Tongue (tissue), 2 donors: ENCODE results near the gene SLC22A13. TPM values are rescaled to one million over a fixed set of nuclear protein-coding genes. Genes with fewer than 3 reads are reported as not detected.
"Not testable (repeated sequence)": the region's sequence is repeated elsewhere in the genome, so short reads cannot be mapped to it uniquely, and the experiment has no call there.

Experiments used
- DNase-seq: peaks from one replicate; pipeline ENCODE4 v3.0.0-alpha.2; 2015
- total RNA-seq: library from RNA; depleted of rRNA; stranded (reverse); fragments of >200 nt; gene quantifications from one replicate; pipeline ENCODE4 v1.2.3, GENCODE V29; 2014

Gene SLC22A13
- total RNA-seq, 1 donor from 2014 or later, result 0.51 TPM

DNA sequence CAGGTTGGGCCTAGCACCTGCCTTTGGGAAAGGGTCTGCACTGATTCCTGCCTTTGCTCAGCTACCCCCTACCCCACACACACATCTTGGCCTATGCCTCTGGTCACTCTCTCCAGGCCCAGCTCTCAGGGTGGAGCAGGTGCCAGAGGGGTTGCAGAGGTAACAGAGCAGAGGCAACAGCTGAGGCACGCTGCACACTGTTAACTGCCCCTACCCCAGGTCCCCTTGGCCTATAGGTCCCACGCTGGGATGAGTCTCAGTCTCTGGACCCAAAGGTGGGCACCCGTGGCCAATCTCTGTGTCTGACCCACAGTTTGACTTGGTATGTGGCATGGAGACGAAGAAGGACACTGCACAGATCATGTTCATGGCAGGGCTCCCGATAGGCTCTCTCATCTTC lies 41.3 kb downstream of the SLC22A13 start:
- DNase-seq, result no peak

DNA sequence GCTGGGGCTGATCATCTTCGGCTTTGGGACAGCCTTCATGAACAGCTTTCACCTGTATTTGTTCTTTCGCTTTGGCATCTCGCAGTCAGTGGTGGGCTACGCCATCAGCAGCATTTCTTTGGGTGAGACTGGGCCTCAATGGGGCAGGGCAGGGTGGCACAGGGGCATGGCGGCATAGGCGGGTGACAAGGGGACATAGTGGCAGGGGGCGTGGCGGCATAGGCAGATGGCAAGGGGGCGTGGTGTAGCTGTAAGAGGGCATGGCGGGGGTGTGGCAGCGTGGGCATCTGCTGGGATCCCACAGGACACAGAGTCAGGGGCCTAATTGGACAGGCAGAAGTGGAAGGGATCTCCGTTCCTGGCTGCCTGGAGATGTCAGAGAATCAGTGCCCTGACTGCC lies 42.0 kb downstream of the SLC22A13 start:
- DNase-seq, result no peak

DNA sequence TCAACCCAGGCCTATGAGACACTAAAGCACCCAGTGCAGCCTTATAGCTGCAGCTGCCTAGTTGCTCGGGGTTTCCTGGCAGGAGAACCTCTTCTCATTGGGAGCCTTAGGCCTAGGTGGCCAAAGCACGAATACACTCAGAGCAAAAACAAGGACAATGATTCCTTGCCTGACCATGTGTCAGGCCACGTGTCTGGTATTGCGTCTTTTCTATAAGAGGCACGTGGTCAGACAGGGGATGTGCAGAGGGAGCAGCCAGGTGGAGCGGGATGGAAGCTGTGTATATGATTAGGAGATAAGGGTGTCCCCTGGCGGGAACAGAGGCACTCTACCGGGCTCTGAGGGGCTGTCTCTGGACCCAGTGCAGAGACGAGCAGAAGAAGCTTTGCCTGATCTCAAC lies 42.8 kb downstream of the SLC22A13 start:
- no peak for DNase-seq

DNA sequence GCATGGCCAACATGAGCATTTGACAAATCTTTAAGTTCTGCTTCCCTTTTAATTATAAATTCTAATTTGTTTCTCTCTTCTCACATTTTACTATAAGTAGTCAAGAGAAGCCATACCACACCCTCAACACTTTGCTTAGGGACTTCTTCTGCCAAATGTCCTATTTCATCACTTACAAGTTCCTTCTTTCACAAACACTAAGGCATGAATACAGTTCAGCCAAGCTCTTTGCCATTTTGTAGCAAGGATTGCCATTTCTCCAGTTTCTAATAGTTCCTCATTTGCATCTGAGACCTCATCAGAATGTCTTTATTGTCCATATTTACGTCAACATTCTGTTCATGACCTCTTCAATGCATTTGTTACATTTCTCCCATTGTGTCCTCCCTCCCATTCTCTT lies 45.9 kb downstream of the SLC22A13 start:
- DNase-seq, result no peak

DNA sequence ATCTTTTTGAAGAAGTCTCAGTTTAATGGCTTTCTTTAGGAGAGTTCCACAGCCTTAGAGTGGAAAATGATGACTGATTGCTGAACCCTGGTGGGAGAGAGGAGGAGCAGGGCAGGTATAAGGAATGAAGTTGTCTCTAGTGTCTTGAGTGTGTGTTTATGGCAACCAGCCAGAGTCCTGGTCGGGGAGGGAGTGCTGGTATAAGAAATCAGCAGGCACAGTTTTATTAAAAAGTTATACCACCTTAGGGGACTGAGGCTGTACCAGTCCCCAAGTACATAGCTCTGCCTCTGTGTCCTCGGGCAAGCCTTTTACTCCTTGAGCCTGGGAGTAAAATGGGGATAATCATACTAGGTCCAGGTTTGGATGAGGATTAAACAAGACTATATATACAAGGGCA lies 46.3 kb downstream of the SLC22A13 start:
- DNase-seq, result no peak

DNA sequence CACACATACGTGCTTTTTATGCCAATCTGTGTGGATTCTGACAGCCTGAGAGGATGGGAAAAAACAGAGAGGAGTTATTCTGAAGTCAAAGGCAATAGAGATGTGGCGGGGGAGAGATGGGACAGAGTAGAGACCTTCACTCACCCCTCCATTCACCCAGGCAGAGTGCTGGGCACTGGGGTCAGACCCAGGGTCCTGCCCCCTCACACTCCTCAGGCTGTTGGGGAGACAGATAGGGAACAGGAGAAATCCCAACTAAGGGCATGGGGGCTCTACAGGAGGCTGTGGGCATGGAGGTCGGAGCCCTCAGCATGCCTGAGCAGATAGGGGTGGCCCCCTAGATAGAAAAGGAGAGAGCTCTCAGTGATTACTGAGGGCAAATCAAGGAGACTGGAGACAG lies 46.7 kb downstream of the SLC22A13 start:
- no peak for DNase-seq

DNA sequence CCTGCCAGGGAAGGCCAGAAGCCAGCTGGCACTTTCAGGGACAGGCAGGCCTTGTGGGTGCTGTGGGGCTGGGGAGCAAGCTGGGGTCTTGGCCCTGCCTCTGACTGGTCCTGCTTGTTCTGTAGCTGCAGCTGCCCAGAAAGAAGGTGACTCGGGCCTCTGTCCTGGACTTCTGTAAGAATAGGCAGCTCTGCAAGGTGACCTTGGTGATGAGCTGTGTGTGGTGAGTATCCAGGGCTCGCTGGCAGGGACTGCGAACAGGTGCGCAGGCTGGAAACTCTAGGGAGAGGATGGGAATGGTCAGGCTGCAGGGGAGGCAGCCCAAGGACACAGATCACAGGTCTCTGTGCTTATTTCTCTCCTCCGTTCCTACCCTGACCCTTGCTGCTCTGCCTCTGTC lies 47.7 kb downstream of the SLC22A13 start:
- no peak for DNase-seq

DNA sequence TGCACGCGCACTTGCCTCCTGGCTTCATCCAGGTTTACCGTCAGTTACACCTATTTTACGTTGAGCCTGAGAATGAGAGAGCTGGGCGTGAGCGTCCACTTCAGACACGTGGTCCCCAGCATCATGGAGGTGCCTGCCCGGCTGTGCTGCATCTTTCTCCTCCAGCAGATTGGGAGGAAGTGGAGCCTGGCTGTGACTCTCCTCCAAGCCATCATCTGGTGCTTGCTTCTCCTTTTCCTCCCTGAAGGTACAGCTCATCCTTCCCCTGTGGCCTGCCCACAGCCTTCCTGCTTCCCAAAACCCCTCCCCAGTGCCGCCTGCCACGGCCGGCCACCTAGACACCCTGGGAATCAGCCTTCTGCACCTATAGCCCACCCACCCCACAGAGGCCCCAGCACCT lies 48.1 kb downstream of the SLC22A13 start:
- no peak for DNase-seq

DNA sequence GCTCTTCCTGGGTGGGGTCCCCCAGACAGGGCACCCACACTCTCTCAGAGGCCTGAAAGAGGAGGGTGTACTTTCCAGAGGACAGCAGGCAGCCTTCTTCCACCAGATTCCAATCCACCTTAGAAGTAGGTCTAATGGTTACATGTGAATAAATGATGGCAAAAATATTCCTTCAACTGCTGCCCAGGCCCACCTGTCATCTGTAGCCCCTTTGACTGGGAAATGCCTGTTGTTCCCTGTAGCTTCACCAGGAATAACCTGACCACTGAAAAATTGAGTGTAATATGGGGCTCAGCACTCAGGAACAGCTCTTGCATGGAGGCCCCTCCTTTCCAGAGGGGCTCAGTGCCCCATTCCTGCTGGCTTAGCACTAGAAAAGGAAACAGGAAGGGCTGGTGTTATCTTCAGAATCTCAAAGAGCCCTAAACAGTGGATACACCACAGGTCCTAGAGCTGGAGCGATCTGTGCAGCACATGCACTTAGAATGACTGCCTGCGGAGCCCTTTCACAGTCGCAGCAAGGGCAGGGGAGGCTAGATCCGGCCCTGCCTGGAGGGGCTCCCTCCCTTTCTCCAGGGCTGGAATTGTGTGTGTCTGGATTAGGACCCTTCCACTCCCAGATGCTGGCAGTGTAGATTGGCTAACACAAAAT lies 48.6 kb downstream of the SLC22A13 start:
- DNase-seq, result no peak

DNA sequence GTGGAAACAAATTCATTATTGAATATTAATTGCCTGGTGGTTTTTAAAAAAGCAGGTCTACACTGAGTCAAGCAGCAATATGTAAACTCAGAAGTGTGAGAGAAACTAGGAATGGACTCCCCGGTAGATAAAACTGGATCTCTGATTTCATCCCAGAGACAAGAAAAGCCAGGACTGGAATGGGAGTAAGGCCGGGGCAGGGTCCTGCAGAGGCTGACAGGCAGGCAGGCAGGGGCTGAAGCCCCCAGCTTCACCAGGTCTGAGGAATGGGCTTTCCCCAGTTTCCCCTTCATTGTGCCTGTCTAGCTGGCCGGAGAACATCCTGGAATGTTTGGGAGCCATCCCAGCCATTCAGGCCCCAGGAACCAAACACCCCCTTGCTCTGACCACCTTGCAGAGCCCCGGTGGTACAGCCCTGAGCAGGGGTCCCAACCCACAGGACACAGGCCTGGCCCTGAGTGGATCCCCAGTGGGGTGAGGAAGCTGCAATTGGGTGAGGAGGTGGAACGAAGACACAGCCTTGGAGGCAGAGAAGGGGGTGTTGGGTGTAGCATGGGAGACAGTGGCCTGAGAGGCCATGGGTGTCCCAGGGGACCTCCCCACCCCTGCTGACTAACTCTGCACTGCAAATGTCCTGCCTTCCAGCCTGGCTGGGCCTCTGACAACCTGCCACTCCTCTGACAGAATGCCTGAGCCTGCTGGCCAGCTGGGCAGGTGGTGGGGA lies 49.3 kb downstream of the SLC22A13 start:
- no peak for DNase-seq

DNA sequence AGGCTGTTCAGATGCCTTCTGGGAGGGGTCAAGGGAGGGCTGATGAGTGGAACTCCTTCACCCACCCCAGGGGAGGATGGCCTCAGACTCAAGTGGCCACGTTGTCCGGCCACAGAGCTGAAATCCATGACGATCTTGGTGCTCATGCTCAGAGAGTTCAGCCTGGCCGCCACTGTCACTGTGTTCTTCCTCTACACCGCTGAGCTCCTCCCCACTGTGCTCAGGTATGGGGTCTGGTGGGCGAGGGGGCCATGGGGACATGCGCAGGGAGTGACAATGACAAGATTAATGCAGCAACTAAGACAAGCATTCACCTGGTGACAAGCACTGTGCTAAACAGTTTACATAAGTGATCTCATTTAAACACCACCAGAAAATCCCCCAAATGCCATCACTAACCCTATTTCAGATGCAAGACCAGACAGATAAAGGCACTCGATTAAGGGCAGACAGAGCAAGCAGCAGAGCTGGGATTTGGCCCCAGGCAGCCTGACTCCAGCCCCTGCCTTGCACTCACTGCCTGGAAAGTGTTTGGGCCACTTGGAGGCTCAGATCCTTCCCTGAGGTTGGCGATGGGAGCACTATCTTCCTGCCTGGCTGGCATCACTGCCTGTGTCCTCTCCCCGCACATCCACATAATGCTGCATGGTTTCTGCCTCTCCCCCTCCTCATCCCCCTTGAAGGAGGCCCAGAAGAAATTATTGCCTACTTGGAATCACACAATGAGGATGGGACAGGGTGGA lies 50.0 kb downstream of the SLC22A13 start:
- DNase-seq, result no peak

DNA sequence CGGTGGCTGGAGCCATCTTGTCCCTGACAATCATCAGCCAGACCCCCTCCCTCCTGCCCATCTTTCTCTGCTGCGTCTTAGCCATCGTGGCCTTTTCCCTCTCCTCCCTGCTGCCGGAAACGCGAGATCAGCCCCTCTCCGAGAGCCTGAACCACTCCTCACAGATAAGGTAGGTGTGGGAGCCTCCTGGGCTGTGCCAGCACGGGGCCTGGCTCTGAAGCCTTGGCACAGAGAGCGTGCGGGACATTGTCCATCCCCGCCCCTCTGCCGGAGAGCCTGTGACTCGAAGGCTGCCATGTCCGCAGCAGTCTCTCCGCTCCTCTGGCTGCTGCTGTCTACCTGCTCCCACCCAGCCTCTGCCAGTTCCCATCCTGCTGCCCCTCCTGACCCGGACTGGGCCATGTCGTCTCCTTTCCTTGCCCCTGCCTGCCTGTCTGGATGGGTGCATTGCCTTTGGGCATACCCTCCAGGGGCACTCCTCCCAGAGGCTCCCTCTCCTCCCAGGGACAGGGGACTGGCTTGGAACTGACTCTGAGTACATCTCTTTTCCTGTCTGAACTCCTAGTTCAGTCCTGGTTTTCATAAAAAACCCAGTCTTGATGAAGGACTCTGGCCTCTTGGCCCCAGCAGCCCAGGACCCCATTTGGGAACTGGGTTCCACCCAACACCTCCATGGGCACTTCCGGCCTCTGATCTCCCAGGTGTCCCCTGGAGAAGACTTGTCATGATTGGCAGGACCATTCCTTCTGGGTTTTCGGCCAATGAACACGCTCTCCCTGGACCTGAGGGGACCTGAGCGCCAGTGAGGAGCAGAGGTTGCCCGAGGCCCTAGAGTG lies 51.0 kb downstream of the SLC22A13 start:
- no peak for DNase-seq

DNA sequence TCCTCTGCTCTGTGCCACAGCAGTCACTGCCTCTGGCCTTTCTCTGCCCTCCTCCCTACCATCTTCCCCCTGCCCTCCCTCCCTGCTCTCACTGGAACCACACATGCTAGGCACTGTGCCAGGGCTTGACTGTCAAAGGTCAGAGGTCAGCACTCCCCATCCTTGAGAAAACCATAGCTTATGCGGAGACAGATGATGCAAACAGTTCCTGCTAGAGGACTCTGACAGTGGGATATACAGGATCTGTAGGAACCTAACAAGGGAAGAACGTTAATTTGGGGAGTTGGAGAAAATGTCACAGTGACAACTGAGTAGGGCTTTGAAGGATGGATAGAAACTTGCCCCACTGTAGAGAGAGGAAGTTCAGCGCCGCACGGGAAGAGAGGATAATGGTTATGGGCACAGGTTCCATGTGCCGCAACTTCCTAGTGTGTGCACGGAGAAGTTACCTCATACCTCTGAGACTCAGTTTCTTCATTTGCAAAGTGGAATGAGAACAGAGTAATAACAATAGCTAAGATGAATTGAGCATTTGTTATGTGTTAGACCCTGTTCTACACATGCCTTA lies 51.7 kb downstream of the SLC22A13 start:
- DNase-seq, result no peak

DNA sequence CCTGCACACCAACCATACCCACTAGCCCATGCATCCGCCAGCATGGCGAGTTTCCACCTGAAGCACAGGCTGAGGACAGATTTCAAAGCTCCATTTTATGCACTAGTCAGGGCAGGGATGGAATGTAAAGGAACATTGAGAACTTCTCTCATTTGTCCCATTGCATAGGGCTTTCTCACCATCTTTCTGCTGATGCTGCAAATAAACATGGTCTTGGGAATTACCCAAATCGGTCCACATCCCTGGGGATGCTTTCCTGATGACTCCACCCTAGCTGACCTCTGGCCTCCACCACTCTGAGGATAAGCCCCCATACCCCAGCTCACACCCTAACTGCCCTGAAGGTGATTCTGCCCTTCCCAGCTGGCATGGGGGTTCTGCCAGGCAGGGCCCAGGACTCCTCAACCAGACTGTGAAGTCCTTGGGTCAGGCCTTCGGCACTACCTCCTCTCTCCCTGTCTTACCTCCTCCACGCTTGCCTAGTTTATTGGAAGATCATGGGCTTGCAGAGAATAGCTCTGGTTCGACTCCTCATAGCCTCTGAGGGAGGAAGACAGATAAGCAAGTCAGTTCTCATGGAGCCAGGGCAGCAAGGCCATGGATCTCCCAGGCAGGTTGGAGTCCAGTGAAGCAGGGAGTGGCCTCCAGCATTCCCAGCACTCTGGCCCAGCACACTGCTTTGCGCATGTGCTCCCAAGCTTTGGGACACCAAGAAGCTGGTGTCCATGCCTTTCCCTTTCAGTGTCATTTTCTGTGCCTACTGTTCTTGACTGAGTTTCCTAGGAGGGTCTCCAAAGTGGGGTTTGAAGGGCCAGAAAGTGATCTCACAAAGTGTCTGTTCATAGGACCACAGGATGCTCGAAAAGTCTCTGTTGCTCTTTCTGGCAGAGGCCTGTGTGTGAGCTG lies 53.4 kb downstream of the SLC22A13 start:
- no peak for DNase-seq

DNA sequence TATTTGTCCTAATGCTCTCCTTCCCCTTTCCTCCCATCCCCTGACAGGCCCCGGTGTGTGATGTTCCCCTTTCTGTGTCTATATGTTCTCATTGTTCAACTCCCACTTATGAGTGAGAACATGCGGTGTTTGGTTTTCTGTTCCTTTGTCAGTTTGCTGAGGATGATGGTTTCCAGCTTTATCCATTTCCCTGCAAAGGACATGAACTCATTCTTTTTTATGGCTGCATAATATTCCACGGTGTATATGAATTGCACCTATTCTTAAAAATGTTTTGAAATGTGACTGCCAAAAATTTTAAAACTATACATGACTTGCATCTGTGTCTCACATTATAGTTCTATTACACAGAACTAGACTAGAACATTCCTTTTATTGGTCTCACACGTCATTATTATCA lies 55.0 kb downstream of the SLC22A13 start:
- DNase-seq, result not testable (repeated sequence)

DNA sequence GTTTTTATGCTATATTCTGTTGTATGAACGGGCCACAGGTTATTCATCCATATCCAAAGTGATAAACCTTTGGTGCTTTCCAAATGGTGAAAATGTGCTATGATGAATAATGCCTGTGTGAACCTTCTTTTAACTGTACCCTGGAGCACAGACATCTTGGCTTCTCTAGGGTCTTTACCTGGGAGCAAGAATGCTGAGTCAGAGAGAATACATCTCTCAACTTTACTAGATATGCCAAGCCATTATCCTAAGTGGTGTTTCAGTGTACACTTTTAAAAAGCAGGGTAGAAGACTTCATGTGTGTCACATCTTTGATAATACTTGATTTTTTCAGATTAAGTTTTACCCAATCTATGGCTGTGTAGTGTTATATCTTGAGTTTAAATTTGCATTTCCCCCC lies 57.4 kb downstream of the SLC22A13 start:
- no peak for DNase-seq

DNA sequence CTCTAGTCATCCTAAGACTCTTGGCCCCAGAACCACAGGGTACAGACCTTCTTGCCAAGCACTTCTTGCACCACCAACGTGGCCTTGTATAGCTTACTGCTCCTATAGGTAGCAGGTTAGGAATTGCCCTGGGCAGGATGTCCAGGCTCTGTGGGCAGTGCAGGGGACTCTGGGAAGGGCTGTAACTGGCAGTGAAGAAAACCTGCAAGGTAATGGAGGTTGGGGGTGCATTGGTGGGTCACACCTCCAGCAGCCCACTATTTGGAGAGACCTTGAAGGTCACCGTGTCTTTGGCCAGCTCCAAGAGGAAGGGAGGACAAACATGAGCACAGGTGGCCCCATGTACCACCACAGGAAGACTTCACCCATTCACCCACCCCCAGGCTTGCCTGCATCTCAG lies 59.6 kb downstream of the SLC22A13 start:
- no peak for DNase-seq

DNA sequence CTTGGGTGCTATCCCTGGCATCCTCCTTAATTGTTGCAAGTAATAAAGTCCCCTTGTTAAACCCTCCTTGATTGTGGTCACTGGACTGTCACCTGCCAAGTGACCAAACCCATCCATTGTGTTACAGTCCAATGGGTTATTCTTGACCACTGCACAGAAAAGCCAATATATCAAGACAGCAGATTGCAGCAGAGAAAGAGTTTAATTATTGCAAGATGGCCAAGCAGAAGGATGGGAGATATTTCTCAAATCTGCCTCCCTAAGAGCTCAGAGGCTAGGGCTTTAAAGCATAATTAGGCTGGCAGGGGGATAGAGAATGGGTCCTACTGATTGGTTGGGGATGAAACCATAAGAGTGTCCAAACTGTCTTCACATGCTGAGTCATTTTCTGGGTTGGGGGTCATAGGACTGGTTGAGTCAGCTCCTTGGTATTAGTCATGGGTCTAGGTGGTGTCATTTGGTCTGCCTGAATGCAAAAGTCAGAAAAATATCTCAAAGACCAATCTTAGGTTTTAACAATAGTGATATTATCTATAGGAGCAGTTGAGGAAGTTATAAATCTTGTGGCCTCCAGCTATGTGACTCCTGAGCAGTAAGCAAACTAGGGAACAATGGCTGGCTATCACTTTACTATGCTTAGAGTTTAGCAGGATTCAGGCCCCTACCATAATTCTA lies 61.9 kb downstream of the SLC22A13 start:
- no peak for DNase-seq
